CD4-positive, alpha-beta T cell (primary cell): ENCODE results near the gene PIGK. TPM values are rescaled to one million over a fixed set of nuclear protein-coding genes. Genes with fewer than 3 reads are reported as not detected.

Experiments
- ATAC-seq: fragments of 200-7000 bp; cut with Tn5 transposase; one replicate; pipeline ENCODE4 v1.10.0; 2022; ENCODE audit warnings: mild to moderate bottlenecking; ENCODE audit not compliant: poor library complexity
- CTCF ChIA-PET: fragments of 350-600 bp; sonication (Branson Sonifier 250); formaldehyde crosslinking; loops from one replicate; lab custom pipeline; 2021; ENCODE audit warnings: antibody characterized with exemption, inconsistent platforms; lab: Charles Lee
- POLR2A ChIA-PET: fragments of 350-600 bp; sonication (Branson Sonifier 250); formaldehyde crosslinking; loops from one replicate; lab custom pipeline; 2021; ENCODE audit warnings: antibody characterized with exemption, inconsistent platforms; lab: Charles Lee
- DNase-seq, 14 experiments: peaks; one replicate each; pipeline ENCODE4 v3.0.0-alpha.2; 2013 to 2020; ENCODE audit warnings: mixed read lengths in 2 of 14
- H3K27ac ChIP-seq, 2 donors: one replicate each; pipeline versions ENCODE4 v1.5.1 to v1.7.0; 2013; ENCODE audit warnings: low read length in 2 of 2, low read depth in 1 of 2, mild to moderate bottlenecking in 1 of 2
- H3K27me3 ChIP-seq, 2 experiments: 1 replicate in 1 of 2; 2 replicates in 1 of 2; pipeline versions ENCODE4 v1.6.1 to v1.7.0; 2013; ENCODE audit warnings: low read length in 2 of 2, control low read depth in 1 of 2, mild to moderate bottlenecking in 1 of 2, moderate library complexity in 1 of 2; ENCODE audit not compliant: insufficient read depth in 2 of 2, control insufficient read depth in 1 of 2
- H3K36me3 ChIP-seq: one replicate; pipeline ENCODE4 v1.6.1; 2013; ENCODE audit warnings: low read length, control low read depth; ENCODE audit not compliant: insufficient read depth
- H3K4me1 ChIP-seq: one replicate; pipeline ENCODE4 v1.6.1; 2013; ENCODE audit warnings: low read length, control low read depth; ENCODE audit not compliant: insufficient read depth
- H3K4me3 ChIP-seq: one replicate; pipeline ENCODE4 v1.5.1; 2013; ENCODE audit warnings: mild to moderate bottlenecking, low read length, moderate library complexity
- H3K9me3 ChIP-seq, 2 experiments: 1 replicate in 1 of 2; 2 replicates in 1 of 2; pipeline versions ENCODE4 v1.6.1 to v1.7.0; 2013; ENCODE audit warnings: low read length in 2 of 2, mild to moderate bottlenecking in 2 of 2, control low read depth in 1 of 2, moderate library complexity in 1 of 2; ENCODE audit not compliant: control insufficient read depth in 1 of 2, insufficient read depth in 1 of 2
- H3K27ac Mint-ChIP-seq: one replicate; pipeline ENCODE4 v1.8.0; 2020; ENCODE audit warnings: mixed read lengths
- H3K27me3 Mint-ChIP-seq: one replicate; pipeline ENCODE4 v1.8.0; 2021; ENCODE audit warnings: mixed read lengths
- H3K36me3 Mint-ChIP-seq: one replicate; pipeline ENCODE4 v1.8.0; 2021; ENCODE audit warnings: low read depth, mixed read lengths
- H3K4me1 Mint-ChIP-seq: one replicate; pipeline ENCODE4 v1.8.0; 2021; ENCODE audit warnings: low read depth, mixed read lengths
- H3K4me3 Mint-ChIP-seq: one replicate; pipeline ENCODE4 v1.8.0; 2020; ENCODE audit warnings: mild to moderate bottlenecking, mixed read lengths
- H3K9me3 Mint-ChIP-seq: one replicate; pipeline ENCODE4 v1.8.0; 2020; ENCODE audit warnings: mixed read lengths
- CTCF ChIP-seq: fragments of 200-600 bp; IDR thresholded peaks from one replicate; pipeline ENCODE4 v1.8.0; 2022; ENCODE audit warnings: antibody characterized with exemption, mild to moderate bottlenecking
- intact Hi-C, 2 experiments: fragments of 100-400 bp; cut with DNase I in 1 of 2; cut with micrococcal nuclease in 1 of 2; formaldehyde crosslinking; loops; one replicate each; pipeline versions ENCODE4 v1.15.1 to v1.9.0; 2023 to 2025; cut with DNase I, micrococcal nuclease
- total RNA-seq, 174 experiments: library from RNA in 2 of 174; stranded (reverse) in 2 of 174; gene quantifications; one replicate each; pipeline ENCODE4 v1.2.3 and lab custom pipeline; 2021 to 2026

Gene PIGK
- total RNA-seq, 2 experiments from 2014 or later = 10.1 to 10.3 TPM

GRCh38 chr1:77118712-77119111 is 100.5 kb downstream of the PIGK start:
- Histone ChIP-seq H3K4me3 (no peak overlapping the region), H3K4me1 (no peaks in the 10 kb centered on the region), H3K27me3 (no peaks in the 10 kb centered on the region), H3K36me3 (peaks cover 4% of the 10 kb centered on the region), H3K27ac (no peak overlapping the region), H3K9me3 (no peaks in the 10 kb centered on the region)
- H3K27ac Mint-ChIP-seq = no peak overlapping the region
- ChIA-PET CTCF (no interaction called here), POLR2A (no interaction called here)
- H3K4me1 Mint-ChIP-seq = no peaks in the 10 kb centered on the region
- no peak overlapping the region for H3K4me3 Mint-ChIP-seq
- H3K36me3 Mint-ChIP-seq = peaks cover 72% of the 10 kb centered on the region
- H3K27me3 Mint-ChIP-seq = no peaks in the 10 kb centered on the region
- no peak for DNase-seq
- H3K9me3 Mint-ChIP-seq = no peaks in the 10 kb centered on the region
- no peak for ATAC-seq
- no peak for TF ChIP-seq CTCF
- intact Hi-C loops = no loop called here

- Histone ChIP-seq H3K27me3 (no peaks in the 10 kb centered on the region), H3K4me3 (no peak overlapping the region), H3K4me1 (no peaks in the 10 kb centered on the region), H3K9me3 (no peaks in the 10 kb centered on the region), H3K27ac (no peak overlapping the region), H3K36me3 (no peaks in the 10 kb centered on the region)
- POLR2A ChIA-PET = no interaction called here
- Mint-ChIP-seq H3K9me3 (no peaks in the 10 kb centered on the region), H3K4me1 (no peaks in the 10 kb centered on the region), H3K27ac (no peak overlapping the region), H3K27me3 (no peaks in the 10 kb centered on the region), H3K36me3 (peaks cover 44% of the 10 kb centered on the region), H3K4me3 (no peak overlapping the region)
- no peak for DNase-seq
- intact Hi-C loops = no loop called here
- CTCF ChIA-PET = interaction anchor here (1.3 kb wide), 1 partner anchor 10 kb away, joined by 3 read pairs; no protein-coding TSS in a partner anchor
- ATAC-seq = no peak
- TF ChIP-seq CTCF = no peak
Observed at GRCh38 chr1:77104672-77105071, 114.6 kb downstream of the PIGK start.

GRCh38 chr1:77103486-77103885 is 115.7 kb downstream of the PIGK start:
- intact Hi-C loops = no loop called here
- H3K4me3 ChIP-seq = no peak overlapping the region
- Mint-ChIP-seq H3K36me3 (peaks cover 36% of the 10 kb centered on the region), H3K9me3 (no peaks in the 10 kb centered on the region), H3K4me1 (no peaks in the 10 kb centered on the region), H3K4me3 (no peak overlapping the region), H3K27ac (no peak overlapping the region), H3K27me3 (no peaks in the 10 kb centered on the region)
- no peaks in the 10 kb centered on the region for H3K36me3 ChIP-seq
- H3K4me1 ChIP-seq = no peaks in the 10 kb centered on the region
- H3K27ac ChIP-seq = no peak overlapping the region
- H3K27me3 ChIP-seq = no peaks in the 10 kb centered on the region
- POLR2A ChIA-PET = no interaction called here
- ATAC-seq (no peak), DNase-seq (no peak)
- CTCF ChIA-PET = no interaction called here
- TF ChIP-seq CTCF = no peak
- no peaks in the 10 kb centered on the region for H3K9me3 ChIP-seq
